Esophagus muscularis mucosa (tissue), 4 donors: Measurements from ENCODE around the gene CTNNA3.

Experiments used
- EP300 ChIP-seq: sonication (generic); formaldehyde crosslinking; IDR thresholded peaks from one replicate; pipeline ENCODE4 v1.6.1; 2017; ENCODE audit warnings: antibody characterized with exemption
- POLR2A ChIP-seq: fragments of 450-650 bp; IDR thresholded peaks from one replicate; pipeline ENCODE4 v1.6.1; 2017; ENCODE audit warnings: antibody characterized with exemption, moderate library complexity, mild to moderate bottlenecking, low read depth
- POLR2AphosphoS5 ChIP-seq, 2 donors: sonication (generic); formaldehyde crosslinking; IDR thresholded peaks; one replicate each; pipeline ENCODE4 v1.6.1; 2017; ENCODE audit warnings: antibody characterized with exemption in 2 of 2
- TF ChIP-seq, protein P1 (sequence below), 3 experiments: fragments of 200-600 bp in 2 of 3; fragments of 450-650 bp in 1 of 3; sonication (generic) in 2 of 3; IDR thresholded peaks; one replicate each; pipeline ENCODE4 v1.5.1; 2017 to 2019; ENCODE audit warnings: antibody characterized with exemption in 3 of 3, mild to moderate bottlenecking in 2 of 3, moderate library complexity in 1 of 3

DNA sequence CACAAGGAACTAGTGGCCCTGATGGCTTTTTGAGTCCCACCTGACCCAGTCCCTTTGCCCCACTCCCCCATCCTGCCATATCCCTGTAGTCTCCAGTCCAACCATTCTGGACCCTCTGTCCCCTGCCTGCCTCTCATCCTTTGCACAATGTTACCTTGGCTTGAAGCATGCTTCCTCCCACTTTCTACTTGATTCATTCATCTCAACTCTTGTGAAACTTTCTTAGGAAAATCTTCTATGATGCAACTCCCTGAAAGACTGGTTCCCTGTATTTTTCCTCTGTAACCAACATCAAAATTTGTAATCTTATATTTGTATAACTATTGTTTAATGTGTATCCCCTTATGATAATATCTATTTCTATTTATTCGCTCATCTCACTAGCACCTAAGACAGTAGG lies 618.6 kb downstream of the CTNNA3 start:
- TF ChIP-seq POLR2A, result no peak
- TF ChIP-seq, protein P1, sequence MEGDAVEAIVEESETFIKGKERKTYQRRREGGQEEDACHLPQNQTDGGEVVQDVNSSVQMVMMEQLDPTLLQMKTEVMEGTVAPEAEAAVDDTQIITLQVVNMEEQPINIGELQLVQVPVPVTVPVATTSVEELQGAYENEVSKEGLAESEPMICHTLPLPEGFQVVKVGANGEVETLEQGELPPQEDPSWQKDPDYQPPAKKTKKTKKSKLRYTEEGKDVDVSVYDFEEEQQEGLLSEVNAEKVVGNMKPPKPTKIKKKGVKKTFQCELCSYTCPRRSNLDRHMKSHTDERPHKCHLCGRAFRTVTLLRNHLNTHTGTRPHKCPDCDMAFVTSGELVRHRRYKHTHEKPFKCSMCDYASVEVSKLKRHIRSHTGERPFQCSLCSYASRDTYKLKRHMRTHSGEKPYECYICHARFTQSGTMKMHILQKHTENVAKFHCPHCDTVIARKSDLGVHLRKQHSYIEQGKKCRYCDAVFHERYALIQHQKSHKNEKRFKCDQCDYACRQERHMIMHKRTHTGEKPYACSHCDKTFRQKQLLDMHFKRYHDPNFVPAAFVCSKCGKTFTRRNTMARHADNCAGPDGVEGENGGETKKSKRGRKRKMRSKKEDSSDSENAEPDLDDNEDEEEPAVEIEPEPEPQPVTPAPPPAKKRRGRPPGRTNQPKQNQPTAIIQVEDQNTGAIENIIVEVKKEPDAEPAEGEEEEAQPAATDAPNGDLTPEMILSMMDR (IDR thresholded peaks at IDR 0.05), result no peak
- no peak for TF ChIP-seq POLR2AphosphoS5 (IDR thresholded peaks at IDR 0.05)
- TF ChIP-seq EP300, result no peak
